Endothelial cell (in vitro differentiated cells): ENCODE measurements around the gene SFR1. TPM values are rescaled to one million over a fixed set of nuclear protein-coding genes. Genes with fewer than 3 reads are reported as not detected.

Experiments used
- DNase-seq: peaks from one replicate; pipeline ENCODE4 v3.0.0; 2021; ENCODE audit warnings: low spot score
- H3K27ac Mint-ChIP-seq: one replicate; pipeline ENCODE4 v1.8.0; 2021; ENCODE audit warnings: mixed read lengths, inconsistent platforms; ENCODE audit not compliant: unreplicated experiment
- H3K27me3 Mint-ChIP-seq: one replicate; pipeline ENCODE4 v1.8.0; 2021; ENCODE audit warnings: mild to moderate bottlenecking, moderate library complexity, mixed read lengths, inconsistent platforms; ENCODE audit not compliant: unreplicated experiment
- H3K36me3 Mint-ChIP-seq: one replicate; pipeline ENCODE4 v1.8.0; 2021; ENCODE audit warnings: mild to moderate bottlenecking, low read depth, mixed read lengths, inconsistent platforms; ENCODE audit not compliant: unreplicated experiment
- H3K4me1 Mint-ChIP-seq: one replicate; pipeline ENCODE4 v1.8.0; 2021; ENCODE audit warnings: mild to moderate bottlenecking, mixed read lengths, inconsistent platforms; ENCODE audit not compliant: unreplicated experiment
- H3K4me3 Mint-ChIP-seq: one replicate; pipeline ENCODE4 v1.8.0; 2021; ENCODE audit warnings: mild to moderate bottlenecking, mixed read lengths, inconsistent platforms; ENCODE audit not compliant: unreplicated experiment
- H3K9me3 Mint-ChIP-seq: one replicate; pipeline ENCODE4 v1.8.0; 2021; ENCODE audit warnings: mixed read lengths, inconsistent platforms; ENCODE audit not compliant: unreplicated experiment
- total RNA-seq: library from RNA; stranded (reverse); fragmentation: NEBNext Ultra II Directional; extraction: Animal tissue kit (Norgen Biotek cat#: 25700); gene quantifications from one replicate; pipeline ENCODE4 v1.2.1, GENCODE V29; 2021; ENCODE audit not compliant: unreplicated experiment
- TF ChIP-seq, protein P1 (sequence below): fragments of 200-600 bp; sonication (generic); IDR thresholded peaks from one replicate; pipeline ENCODE4 v1.5.0; 2021; ENCODE audit warnings: antibody characterized with exemption; ENCODE audit not compliant: unreplicated experiment

Gene SFR1
- total RNA-seq, 1 donor from 2014 or later: 8.8 TPM

DNA sequence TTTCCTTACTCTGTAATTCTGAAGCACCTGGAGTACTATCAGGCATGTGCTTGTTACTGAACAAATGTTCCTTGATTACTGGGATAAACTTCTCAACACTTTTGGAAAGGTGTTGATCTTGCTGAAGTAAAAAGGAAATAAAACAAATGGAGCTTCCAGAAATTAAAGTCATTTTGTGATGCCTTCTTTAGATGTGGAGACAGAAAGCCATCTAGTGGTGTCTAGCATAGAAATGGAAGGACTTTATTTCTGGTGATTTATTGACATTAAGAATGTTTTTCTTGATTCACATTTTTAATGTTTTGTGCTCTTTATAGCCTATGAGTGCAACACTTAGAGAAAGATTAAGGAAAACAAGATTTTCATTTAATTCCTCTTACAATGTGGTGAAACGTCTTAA lies 1.4 kb downstream of the SFR1 start:
- Mint-ChIP-seq H3K9me3 (no peaks in the 10 kb centered on the region), H3K4me3 (no peak overlapping the region), H3K4me1 (peaks cover 16% of the 10 kb centered on the region), H3K27ac (no peak overlapping the region), H3K36me3 (no peaks in the 10 kb centered on the region), H3K27me3 (peaks cover 9% of the 10 kb centered on the region)
- DNase-seq: no peak
- TF ChIP-seq, protein P1, sequence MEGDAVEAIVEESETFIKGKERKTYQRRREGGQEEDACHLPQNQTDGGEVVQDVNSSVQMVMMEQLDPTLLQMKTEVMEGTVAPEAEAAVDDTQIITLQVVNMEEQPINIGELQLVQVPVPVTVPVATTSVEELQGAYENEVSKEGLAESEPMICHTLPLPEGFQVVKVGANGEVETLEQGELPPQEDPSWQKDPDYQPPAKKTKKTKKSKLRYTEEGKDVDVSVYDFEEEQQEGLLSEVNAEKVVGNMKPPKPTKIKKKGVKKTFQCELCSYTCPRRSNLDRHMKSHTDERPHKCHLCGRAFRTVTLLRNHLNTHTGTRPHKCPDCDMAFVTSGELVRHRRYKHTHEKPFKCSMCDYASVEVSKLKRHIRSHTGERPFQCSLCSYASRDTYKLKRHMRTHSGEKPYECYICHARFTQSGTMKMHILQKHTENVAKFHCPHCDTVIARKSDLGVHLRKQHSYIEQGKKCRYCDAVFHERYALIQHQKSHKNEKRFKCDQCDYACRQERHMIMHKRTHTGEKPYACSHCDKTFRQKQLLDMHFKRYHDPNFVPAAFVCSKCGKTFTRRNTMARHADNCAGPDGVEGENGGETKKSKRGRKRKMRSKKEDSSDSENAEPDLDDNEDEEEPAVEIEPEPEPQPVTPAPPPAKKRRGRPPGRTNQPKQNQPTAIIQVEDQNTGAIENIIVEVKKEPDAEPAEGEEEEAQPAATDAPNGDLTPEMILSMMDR: no peak

DNA sequence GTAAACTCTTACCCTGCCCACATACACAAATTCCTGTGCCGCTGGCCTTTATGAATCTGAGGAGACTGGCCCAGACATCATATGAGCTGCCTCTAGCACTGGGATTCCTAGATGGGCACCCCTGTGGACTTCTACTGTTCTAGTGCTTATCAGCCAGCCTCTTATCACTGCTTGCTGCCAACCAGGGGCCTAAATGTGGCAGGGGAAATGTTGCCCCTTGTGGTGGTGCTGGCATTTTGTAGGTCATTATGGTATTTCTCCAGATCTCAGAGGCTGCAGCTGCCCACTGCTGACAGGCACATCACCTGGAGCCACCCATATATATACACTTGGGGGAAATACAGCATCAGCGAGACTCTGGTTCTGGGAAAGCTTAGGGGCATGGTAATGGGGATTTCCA lies 5.4 kb downstream of the SFR1 start:
- Mint-ChIP-seq H3K4me1 (peaks cover 6% of the 10 kb centered on the region), H3K27ac (no peak overlapping the region), H3K4me3 (no peak overlapping the region), H3K9me3 (no peaks in the 10 kb centered on the region), H3K27me3 (peaks cover 3% of the 10 kb centered on the region), H3K36me3 (no peaks in the 10 kb centered on the region)
- TF ChIP-seq, protein P1: peak; percentile 24
- DNase-seq: no peak

DNA sequence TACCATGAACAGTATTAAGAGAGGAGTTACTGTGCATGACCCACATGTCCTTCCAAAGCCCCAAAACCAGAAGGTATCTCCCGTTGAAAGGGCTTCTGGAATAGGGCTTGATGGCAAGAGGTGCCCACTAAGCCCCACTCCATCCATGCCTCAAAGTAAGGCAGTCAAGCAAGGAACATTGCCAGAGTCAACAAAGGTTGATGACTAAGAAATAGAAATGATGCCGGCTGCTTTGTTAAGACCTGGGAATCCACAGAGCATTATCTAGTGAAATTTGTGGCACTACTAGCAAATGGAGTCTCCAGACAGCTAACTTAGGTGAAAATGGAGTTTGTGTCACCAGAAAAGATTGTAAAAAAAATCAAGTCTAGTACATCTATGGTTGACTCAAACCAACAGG lies 6.2 kb downstream of the SFR1 start:
- no peak for DNase-seq
- TF ChIP-seq, protein P1: no peak
- H3K27me3 Mint-ChIP-seq: peaks cover 3% of the 10 kb centered on the region
- H3K36me3 Mint-ChIP-seq: no peaks in the 10 kb centered on the region
- H3K4me1 Mint-ChIP-seq: peaks cover 3% of the 10 kb centered on the region
- H3K27ac Mint-ChIP-seq: no peak overlapping the region
- no peak overlapping the region for H3K4me3 Mint-ChIP-seq
- no peaks in the 10 kb centered on the region for H3K9me3 Mint-ChIP-seq

DNA sequence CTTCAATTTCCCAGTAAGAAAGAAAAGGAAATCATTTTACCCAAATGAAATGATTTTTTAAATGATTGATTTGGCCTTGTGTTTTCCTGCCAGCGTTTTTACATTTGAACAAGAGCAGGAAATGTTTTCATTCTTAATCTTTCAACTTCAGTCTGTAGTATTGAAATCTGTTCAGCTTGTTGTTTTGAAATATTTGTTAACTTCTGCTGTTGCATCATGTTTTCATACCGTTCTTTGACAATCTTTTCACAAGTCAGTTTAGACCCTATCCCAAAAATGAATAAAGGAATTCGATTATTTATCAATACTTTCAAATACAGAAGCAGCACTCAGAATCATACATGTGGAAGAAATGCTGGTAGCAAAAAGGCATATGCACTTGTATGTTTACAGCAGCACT lies 8.1 kb downstream of the SFR1 start:
- TF ChIP-seq, protein P1: no peak
- no peak for DNase-seq
- H3K36me3 Mint-ChIP-seq: no peaks in the 10 kb centered on the region
- H3K9me3 Mint-ChIP-seq: no peaks in the 10 kb centered on the region
- H3K4me3 Mint-ChIP-seq: no peak overlapping the region
- H3K27ac Mint-ChIP-seq: no peak overlapping the region
- peaks cover 3% of the 10 kb centered on the region for H3K4me1 Mint-ChIP-seq
- H3K27me3 Mint-ChIP-seq: peaks cover 3% of the 10 kb centered on the region

DNA sequence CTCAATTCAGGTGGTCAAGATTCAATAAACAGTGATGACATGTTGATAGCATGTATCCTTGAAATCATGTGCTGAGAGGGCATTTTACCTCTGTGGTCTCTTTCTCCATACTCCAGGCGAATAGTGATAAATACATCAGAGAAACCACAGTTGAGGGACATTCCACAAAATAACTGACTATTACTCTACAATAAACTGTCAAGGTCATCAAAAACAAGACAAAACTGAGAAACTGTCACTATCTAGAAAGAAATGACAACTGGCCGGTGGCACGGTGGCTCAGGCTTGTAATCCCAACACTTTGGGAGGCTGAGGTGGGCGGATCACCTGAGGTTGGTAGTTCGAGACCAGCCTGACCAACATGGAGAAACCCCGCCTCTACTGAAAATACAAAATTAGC lies 16.2 kb downstream of the SFR1 start:
- H3K36me3 Mint-ChIP-seq: no peaks in the 10 kb centered on the region
- H3K4me3 Mint-ChIP-seq: no peak overlapping the region
- peaks cover 1% of the 10 kb centered on the region for H3K27me3 Mint-ChIP-seq
- H3K4me1 Mint-ChIP-seq: no peaks in the 10 kb centered on the region
- no peak overlapping the region for H3K27ac Mint-ChIP-seq
- DNase-seq: no peak
- no peaks in the 10 kb centered on the region for H3K9me3 Mint-ChIP-seq
- TF ChIP-seq, protein P1: no peak
